KBM-7 (cell line): ENCODE measurements around the gene ZNF264.
"Not testable (repeated sequence)": the region's sequence is repeated elsewhere in the genome, so short reads cannot be mapped to it uniquely, and the experiment has no call there.

ENCODE experiments used
- DNase-seq: peaks from one replicate; pipeline ENCODE4 v3.0.0-alpha.2; 2015
- in situ Hi-C: fragments of 300-500 bp; cut with MboI; formaldehyde crosslinking; loops from 2 replicates; pipeline ENCODE4 v1.14.3; 2020; ENCODE audit warnings: low sequenced_read_pairs, low pct_unique_long_range_greater_than_20kb, mixed read lengths

Gene ZNF264

GRCh38 chr19:57191141-57192076 lies at the start of gene ZNF264:
ZNF264 (plus strand) TSS chr19:57191500; CDS start chr19:57191914, 414 bp downstream.
- no peak for DNase-seq
- in situ Hi-C loops: no loop called here

DNA sequence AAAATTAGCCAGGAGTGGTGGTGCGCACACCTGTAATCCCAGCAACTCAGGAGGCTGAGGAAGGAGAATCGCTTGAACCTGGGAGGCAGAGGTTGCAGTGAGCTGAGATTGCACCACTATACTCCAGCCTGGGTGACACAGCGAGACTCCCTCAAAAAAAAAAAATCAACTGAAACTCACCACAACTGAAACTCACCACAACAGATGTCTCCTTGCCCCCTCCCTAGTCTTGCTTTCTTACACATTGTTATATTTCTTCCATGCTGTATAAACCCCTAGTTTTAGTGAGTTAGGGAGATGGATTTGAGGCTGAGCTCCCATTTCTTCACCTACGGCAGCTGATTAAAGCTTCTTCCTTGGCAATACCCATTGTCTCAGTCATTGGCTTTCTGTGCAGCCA lies 49.6 kb upstream of the ZNF264 start:
- no peak for DNase-seq
- in situ Hi-C loops: no loop called here

DNA sequence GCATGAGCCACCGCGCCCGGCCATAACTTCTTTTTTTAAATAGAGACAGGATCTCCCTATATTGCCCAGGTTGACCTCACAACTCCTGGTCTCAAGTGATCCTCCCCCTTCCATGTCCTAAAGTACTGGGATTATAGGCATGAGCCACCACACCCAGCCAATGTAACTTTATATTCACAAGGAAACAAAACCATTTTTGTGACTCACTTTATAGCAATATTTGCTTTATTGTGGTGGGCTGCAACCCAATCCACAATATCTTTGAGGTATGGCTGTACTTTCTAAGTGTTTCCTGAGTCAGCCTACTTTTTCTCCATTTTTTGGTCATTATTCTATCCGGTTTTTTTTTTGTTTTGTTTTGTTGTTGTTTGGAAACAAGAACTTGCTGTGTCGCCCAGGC lies 38.4 kb upstream of the ZNF264 start:
- DNase-seq: no peak
- in situ Hi-C loops: no loop called here

DNA sequence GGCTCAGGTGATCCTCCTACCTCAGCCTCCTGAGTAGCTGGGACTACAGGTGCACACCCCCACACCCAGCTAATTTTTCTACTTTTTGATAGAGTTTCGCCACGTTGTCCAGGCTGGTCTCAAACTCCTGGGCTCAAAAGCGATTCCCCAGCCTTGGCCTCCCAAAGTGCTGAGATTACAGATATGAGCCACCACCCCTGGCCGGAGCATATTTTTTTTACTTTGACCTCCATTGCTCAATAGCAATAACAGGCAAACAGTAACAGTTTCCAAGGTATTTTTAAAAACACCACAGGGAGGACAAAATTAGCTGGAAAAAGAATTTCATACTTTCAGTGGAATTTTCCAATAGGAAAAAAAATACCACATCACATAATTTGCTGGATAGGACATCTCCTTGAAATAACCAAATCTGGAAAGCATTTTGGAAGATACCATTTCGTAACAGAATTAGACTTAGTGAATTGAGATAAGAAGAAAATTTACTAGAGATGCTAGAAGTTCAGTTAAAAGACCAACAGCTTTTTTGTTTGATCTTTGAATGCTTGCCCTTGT lies 29.2 kb upstream of the ZNF264 start:
- DNase-seq: no peak
- in situ Hi-C loops: no loop called here

- in situ Hi-C loops: no loop called here
Observed at GRCh38 chr19:57165846-57166245, 25.5 kb upstream of the ZNF264 start.

DNA sequence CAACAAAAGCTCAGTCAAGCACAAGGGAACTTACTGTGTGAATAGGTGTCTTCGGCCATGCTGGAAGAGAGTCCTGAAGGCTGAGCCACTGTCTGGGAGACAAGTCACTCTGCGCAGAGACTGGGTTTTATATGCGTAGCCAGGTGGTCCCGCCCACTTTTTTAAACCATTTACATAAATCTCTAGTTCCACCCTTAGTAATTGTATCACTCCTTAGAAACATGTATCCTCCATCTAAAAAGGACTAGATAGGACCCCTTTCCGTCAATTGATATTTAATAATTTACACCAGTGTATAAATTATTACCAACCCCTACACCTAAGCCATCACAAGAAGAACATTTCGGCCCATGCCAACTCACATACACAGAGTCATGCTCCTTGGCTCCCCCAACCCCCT lies 23.9 kb upstream of the ZNF264 start, which contains the start of gene DUXA:
DUXA (minus strand) TSS at position 101 of the 400 bp plus-strand sequence; CDS start at position 59, 42 bp downstream.
- no peak for DNase-seq
- in situ Hi-C loops: no loop called here

More at GRCh38 chr19:57165846-57166245, 25.5 kb upstream of the ZNF264 start:
- DNase-seq: no peak

- no peak for DNase-seq
- in situ Hi-C loops: no loop called here
Observed at GRCh38 chr19:57171551-57172081, 19.7 kb upstream of the ZNF264 start.

- in situ Hi-C loops: no loop called here
- DNase-seq: no peak
Observed at GRCh38 chr19:57190301-57190700, 999 bp upstream of the ZNF264 start.

GRCh38 chr19:57192077-57192420 lies 749 bp downstream of the ZNF264 start:
- in situ Hi-C loops: no loop called here
- no peak for DNase-seq

GRCh38 chr19:57192993-57193392 lies 1.7 kb downstream of the ZNF264 start:
- no peak for DNase-seq
- in situ Hi-C loops: no loop called here

GRCh38 chr19:57197874-57198273 lies 6.6 kb downstream of the ZNF264 start:
- in situ Hi-C loops: not testable (repeated sequence)

DNA sequence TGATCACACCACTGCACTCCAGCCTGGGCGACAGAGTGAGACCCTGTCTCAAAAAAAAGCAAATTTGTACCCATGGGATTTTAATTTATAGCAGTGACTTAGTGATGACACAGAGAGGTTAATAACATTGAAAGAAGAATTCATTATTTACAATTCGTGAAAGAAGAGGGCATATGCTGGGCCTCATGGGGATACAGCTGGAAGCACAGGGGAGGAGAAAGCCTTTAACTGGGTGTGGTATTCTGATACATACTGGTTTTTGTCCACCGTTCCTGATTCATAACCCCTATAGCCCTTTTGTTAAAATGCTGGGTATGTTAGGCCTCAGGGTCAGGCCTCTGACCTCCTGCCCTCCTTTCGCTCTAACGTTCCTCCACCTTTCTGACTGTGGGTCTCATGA lies 10.9 kb downstream of the ZNF264 start:
- in situ Hi-C loops: no loop called here

More at GRCh38 chr19:57197874-57198273, 6.6 kb downstream of the ZNF264 start:
- not testable (repeated sequence) for DNase-seq

GRCh38 chr19:57210381-57210780 lies 19.1 kb downstream of the ZNF264 start:
- DNase-seq: no peak
- in situ Hi-C loops: no loop called here

More for the DNA sequence above, 10.9 kb downstream of the ZNF264 start:
- no peak for DNase-seq

GRCh38 chr19:57212109-57212508 lies 20.8 kb downstream of the ZNF264 start:
- DNase-seq: no peak
- in situ Hi-C loops: no loop called here

DNA sequence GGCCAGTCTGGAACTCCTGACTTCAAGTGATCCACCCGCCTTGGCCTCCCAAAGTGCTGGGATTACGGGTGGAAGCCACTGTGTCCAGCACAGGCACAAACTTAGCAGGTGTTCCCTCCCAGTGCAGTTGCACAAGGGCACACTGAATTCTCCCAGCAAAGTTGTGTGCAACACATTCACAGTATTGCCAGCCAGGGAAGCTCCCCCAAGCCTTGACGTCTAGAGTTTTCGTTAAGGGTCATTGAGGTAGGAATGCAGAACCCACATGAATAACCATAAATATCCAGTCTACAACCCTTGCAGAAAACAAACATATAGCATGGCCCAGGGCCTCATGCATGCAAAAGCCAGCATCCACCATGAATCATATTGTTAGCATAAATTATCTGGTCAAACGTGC lies 36.2 kb downstream of the ZNF264 start:
- in situ Hi-C loops: no loop called here

GRCh38 chr19:57231686-57232085 lies 40.4 kb downstream of the ZNF264 start:
- no peak for DNase-seq
- in situ Hi-C loops: no loop called here

More for the DNA sequence above, 36.2 kb downstream of the ZNF264 start:
- no peak for DNase-seq

- DNase-seq: peak; percentile 58
- in situ Hi-C loops: no loop called here
Observed at GRCh38 chr19:57233207-57233606, 41.9 kb downstream of the ZNF264 start.

DNA sequence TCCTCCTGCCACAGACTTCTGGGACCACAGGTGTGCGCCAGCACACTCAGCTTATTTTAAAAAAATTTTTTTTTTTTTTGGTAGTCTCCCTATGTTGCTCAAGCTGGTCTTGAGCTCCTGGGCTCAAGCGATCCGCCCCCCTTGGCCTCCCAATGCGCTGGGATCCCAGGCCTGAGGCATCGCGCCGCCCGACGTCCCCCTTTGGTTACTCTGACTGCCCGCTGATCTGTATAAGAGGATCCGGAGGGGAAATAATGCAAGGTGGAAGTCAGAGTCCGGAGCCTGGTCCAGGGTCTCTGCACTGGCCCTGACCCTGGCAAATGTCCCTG lies 48.6 kb downstream of the ZNF264 start:
- in situ Hi-C loops: no loop called here
- DNase-seq: no peak

DNA sequence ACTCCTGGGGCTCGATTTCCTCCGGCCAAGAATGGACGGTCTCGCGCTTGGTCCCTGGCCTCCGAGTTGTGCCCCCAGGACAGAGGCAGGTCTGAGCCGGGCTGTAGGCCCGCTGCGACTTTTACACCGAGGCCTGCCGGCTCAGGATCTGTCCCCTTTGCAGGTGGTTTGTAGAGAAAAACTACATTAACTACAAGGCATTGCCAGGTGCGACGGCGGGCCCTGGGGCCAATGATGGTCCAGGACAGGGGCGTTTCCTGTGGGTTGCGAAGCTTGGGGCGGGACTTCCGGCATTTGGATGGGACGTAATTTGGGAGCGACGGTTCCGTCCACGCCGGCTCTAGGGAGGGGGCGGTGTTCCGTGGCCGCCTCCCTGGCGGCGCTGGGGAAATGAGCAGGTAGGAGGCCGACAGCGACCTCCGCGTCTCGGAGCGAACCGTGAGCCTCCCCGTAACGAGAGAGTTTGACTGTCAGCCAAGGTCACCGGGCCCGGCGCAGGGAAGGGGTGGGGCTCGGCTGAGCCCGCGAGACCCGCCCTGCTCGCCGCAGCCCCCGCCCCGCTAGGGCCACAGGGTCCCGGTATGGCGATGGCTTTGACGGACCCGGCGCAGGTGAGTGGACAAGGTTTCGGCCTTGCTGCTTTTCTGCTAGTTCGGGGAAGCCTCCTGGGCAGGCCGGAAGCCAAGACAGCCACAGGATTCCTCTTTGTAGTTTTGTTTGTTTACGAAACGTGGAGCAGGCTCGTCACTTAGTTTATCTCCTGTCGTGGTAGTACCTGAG lies 49.2 kb downstream of the ZNF264 start, which contains the start of gene ZNF805:
ZNF805 (plus strand) TSS at position 322 of the 780 bp plus-strand sequence; CDS start at position 582, 260 bp downstream.
- DNase-seq: peak; percentile 93
- in situ Hi-C loops: no loop called here
